ENCODE data around the gene TRIM14.

Gene TRIM14

GRCh38 chr9:98054376-98054951, 64.6 kb downstream of the TRIM14 start:
- H3K4me1 ChIP-seq: peaks cover 10% of the 10 kb centered on the region
- peaks cover 24% of the 10 kb centered on the region for H3K36me3 ChIP-seq (replicated peaks)
- no peak for DNase-seq (ENCODE audit: low spot score in 2 of 2)
- H3K4me3 ChIP-seq: no peak overlapping the region
- no peaks in the 10 kb centered on the region for H3K27me3 ChIP-seq (ENCODE audit: low read depth)
- H3K9me3 ChIP-seq: no peaks in the 10 kb centered on the region
- in situ Hi-C loops (cut with MboI; ENCODE audit: low sequenced_read_pairs): no loop called here

GRCh38 chr9:98050351-98050750, 68.7 kb downstream of the TRIM14 start:
- peaks cover 16% of the 10 kb centered on the region for H3K4me1 ChIP-seq

GRCh38 chr9:98049288-98050072, 69.5 kb downstream of the TRIM14 start:
- Histone ChIP-seq H3K27me3 (ENCODE audit: low read depth) (no peaks in the 10 kb centered on the region), H3K4me3 (no peak overlapping the region), H3K9me3 (no peaks in the 10 kb centered on the region), H3K36me3 (replicated peaks) (peaks cover 37% of the 10 kb centered on the region), H3K4me1 (peaks cover 16% of the 10 kb centered on the region)
- DNase-seq (ENCODE audit: low spot score in 2 of 2): no peak
- in situ Hi-C loops (cut with MboI; ENCODE audit: low sequenced_read_pairs): no loop called here

More at GRCh38 chr9:98050351-98050750, 68.7 kb downstream of the TRIM14 start:
- no peak for DNase-seq (ENCODE audit: low spot score in 2 of 2)
- Histone ChIP-seq H3K36me3 (replicated peaks) (peaks cover 37% of the 10 kb centered on the region), H3K9me3 (no peaks in the 10 kb centered on the region), H3K4me3 (no peak overlapping the region), H3K27me3 (ENCODE audit: low read depth) (no peaks in the 10 kb centered on the region)
- in situ Hi-C loops (cut with MboI; ENCODE audit: low sequenced_read_pairs): no loop called here

- no peaks in the 10 kb centered on the region for H3K9me3 ChIP-seq
- H3K36me3 ChIP-seq (replicated peaks): peaks cover 25% of the 10 kb centered on the region
- in situ Hi-C loops (cut with MboI; ENCODE audit: low sequenced_read_pairs): no loop called here
- H3K4me3 ChIP-seq: peak overlapping the region; percentile 50
- DNase-seq (ENCODE audit: low spot score in 2 of 2): peak in 1 of 2 experiments; percentile 44
- no peaks in the 10 kb centered on the region for H3K27me3 ChIP-seq (ENCODE audit: low read depth)
- peaks cover 16% of the 10 kb centered on the region for H3K4me1 ChIP-seq
Measured at GRCh38 chr9:98047002-98047401, 72.0 kb downstream of the TRIM14 start.

- no peaks in the 10 kb centered on the region for H3K27me3 ChIP-seq (ENCODE audit: low read depth)
- no peaks in the 10 kb centered on the region for H3K9me3 ChIP-seq
- DNase-seq (ENCODE audit: low spot score in 2 of 2): no peak
- in situ Hi-C loops (cut with MboI; ENCODE audit: low sequenced_read_pairs): no loop called here
- peaks cover 19% of the 10 kb centered on the region; the same call in 1 of the 2 replicates for H3K36me3 ChIP-seq (replicated peaks)
- peak overlapping the region; percentile 50 for H3K4me3 ChIP-seq
- peaks cover 16% of the 10 kb centered on the region for H3K4me1 ChIP-seq
Measured at GRCh38 chr9:98046180-98046543, 72.9 kb downstream of the TRIM14 start.

GRCh38 chr9:98045234-98046179, 73.5 kb downstream of the TRIM14 start:
- peak overlapping the region; percentile 50 for H3K4me3 ChIP-seq
- no peaks in the 10 kb centered on the region for H3K9me3 ChIP-seq
- in situ Hi-C loops (cut with MboI; ENCODE audit: low sequenced_read_pairs): no loop called here
- H3K4me1 ChIP-seq: peaks cover 16% of the 10 kb centered on the region
- peaks cover 18% of the 10 kb centered on the region; the same call in 1 of the 2 replicates for H3K36me3 ChIP-seq (replicated peaks)
- H3K27me3 ChIP-seq (ENCODE audit: low read depth): no peaks in the 10 kb centered on the region
- DNase-seq (ENCODE audit: low spot score in 2 of 2): peak; percentile 54 to 87

GRCh38 chr9:98043915-98044314, 75.1 kb downstream of the TRIM14 start:
- in situ Hi-C loops (cut with MboI; ENCODE audit: low sequenced_read_pairs): no loop called here
- no peaks in the 10 kb centered on the region for H3K9me3 ChIP-seq
- DNase-seq (ENCODE audit: low spot score in 2 of 2): no peak
- no peaks in the 10 kb centered on the region for H3K27me3 ChIP-seq (ENCODE audit: low read depth)
- H3K4me1 ChIP-seq: peaks cover 16% of the 10 kb centered on the region
- H3K36me3 ChIP-seq (replicated peaks): peaks cover 12% of the 10 kb centered on the region; the same call in 1 of the 2 replicates
- H3K4me3 ChIP-seq: no peak overlapping the region

GRCh38 chr9:98040212-98040611, 78.8 kb downstream of the TRIM14 start:
- Histone ChIP-seq H3K27me3 (ENCODE audit: low read depth) (no peaks in the 10 kb centered on the region), H3K4me1 (no peaks in the 10 kb centered on the region; the same call in 1 of the 2 replicates), H3K9me3 (no peaks in the 10 kb centered on the region), H3K4me3 (no peak overlapping the region), H3K36me3 (replicated peaks) (no peaks in the 10 kb centered on the region)
- no peak for DNase-seq (ENCODE audit: low spot score in 2 of 2)
- in situ Hi-C loops (cut with MboI; ENCODE audit: low sequenced_read_pairs): no loop called here

GRCh38 chr9:98039607-98040017, 79.4 kb downstream of the TRIM14 start:
- in situ Hi-C loops (cut with MboI; ENCODE audit: low sequenced_read_pairs): loop anchor here (5.0 kb wide), 1 partner anchor 52 kb away; no protein-coding TSS in a partner anchor
- Histone ChIP-seq H3K9me3 (no peaks in the 10 kb centered on the region), H3K27me3 (ENCODE audit: low read depth) (no peaks in the 10 kb centered on the region), H3K4me1 (no peaks in the 10 kb centered on the region), H3K36me3 (replicated peaks) (no peaks in the 10 kb centered on the region), H3K4me3 (no peak overlapping the region)
- no peak for DNase-seq (ENCODE audit: low spot score in 2 of 2)

- in situ Hi-C loops (cut with MboI; ENCODE audit: low sequenced_read_pairs): loop anchor here (5.0 kb wide), 1 partner anchor 52 kb away; no protein-coding TSS in a partner anchor
Measured at GRCh38 chr9:98038958-98039357, 80.1 kb downstream of the TRIM14 start.

GRCh38 chr9:98037357-98037756, 81.7 kb downstream of the TRIM14 start:
- Histone ChIP-seq H3K27me3 (ENCODE audit: low read depth) (no peaks in the 10 kb centered on the region), H3K4me1 (peaks cover 3% of the 10 kb centered on the region; the same call in 1 of the 2 replicates), H3K4me3 (no peak overlapping the region), H3K36me3 (replicated peaks) (no peaks in the 10 kb centered on the region), H3K9me3 (no peaks in the 10 kb centered on the region)
- DNase-seq (ENCODE audit: low spot score in 2 of 2): no peak
- in situ Hi-C loops (cut with MboI; ENCODE audit: low sequenced_read_pairs): loop anchor here (5.0 kb wide), 1 partner anchor 50 kb away; no protein-coding TSS in a partner anchor

More at GRCh38 chr9:98038958-98039357, 80.1 kb downstream of the TRIM14 start:
- Histone ChIP-seq H3K9me3 (no peaks in the 10 kb centered on the region), H3K27me3 (ENCODE audit: low read depth) (no peaks in the 10 kb centered on the region), H3K4me3 (no peak overlapping the region), H3K4me1 (no peaks in the 10 kb centered on the region), H3K36me3 (replicated peaks) (no peaks in the 10 kb centered on the region)
- DNase-seq (ENCODE audit: low spot score in 2 of 2): no peak

- H3K9me3 ChIP-seq: no peaks in the 10 kb centered on the region
- H3K4me3 ChIP-seq: no peak overlapping the region; the same call in 1 of the 2 replicates
- DNase-seq (ENCODE audit: low spot score in 2 of 2): peak; percentile 66 to 93
- in situ Hi-C loops (cut with MboI; ENCODE audit: low sequenced_read_pairs): loop anchor here (5.0 kb wide), 1 partner anchor 48 kb away; no protein-coding TSS in a partner anchor
- no peaks in the 10 kb centered on the region for H3K27me3 ChIP-seq (ENCODE audit: low read depth)
- H3K4me1 ChIP-seq: peaks cover 3% of the 10 kb centered on the region; the same call in 1 of the 2 replicates
- no peaks in the 10 kb centered on the region for H3K36me3 ChIP-seq (replicated peaks)
Measured at GRCh38 chr9:98034593-98035546, 84.2 kb downstream of the TRIM14 start.

Data from HAP-1 (cell line).